Dendritic cell treated with granulocyte-macrophage colony-stimulating factor and Interleukin-4, amounts not matched to agents 40 ng/mL and 50 ng/mL, for 4 days (primary cell): ENCODE data around the gene RHAG.
"Not testable (repeated sequence)": the region's sequence is repeated elsewhere in the genome, so short reads cannot be mapped to it uniquely, and the experiment has no call there.

Source experiments
- H3K27ac Mint-ChIP-seq: one replicate; pipeline ENCODE4 v1.8.0; 2022; ENCODE audit warnings: mild to moderate bottlenecking, mixed read lengths
- H3K27me3 Mint-ChIP-seq: one replicate; pipeline ENCODE4 v1.8.0; 2022; ENCODE audit warnings: mild to moderate bottlenecking, mixed read lengths
- H3K36me3 Mint-ChIP-seq: one replicate; pipeline ENCODE4 v1.8.0; 2022; ENCODE audit warnings: low read depth, mixed read lengths
- H3K4me1 Mint-ChIP-seq: one replicate; pipeline ENCODE4 v1.8.0; 2022; ENCODE audit warnings: low read depth, mixed read lengths
- H3K4me3 Mint-ChIP-seq: one replicate; pipeline ENCODE4 v1.8.0; 2022; ENCODE audit warnings: mild to moderate bottlenecking, moderate library complexity, mixed read lengths
- H3K9me3 Mint-ChIP-seq: one replicate; pipeline ENCODE4 v1.8.0; 2022; ENCODE audit warnings: mixed read lengths
- intact Hi-C: fragments of 100-400 bp; cut with micrococcal nuclease; formaldehyde crosslinking; loops from one replicate; pipeline ENCODE4 v1.15.0; 2022

The RHAG gene

GRCh38 chr6:49636713-49637349 is at the start of gene RHAG:
Gene RHAG (minus strand): TSS chr6:49636839. CDS start chr6:49636812, 27 bp downstream.
- no peaks in the 10 kb centered on the region for H3K27me3 Mint-ChIP-seq
- intact Hi-C loops: no loop called here
- H3K4me3 Mint-ChIP-seq: no peak within 1 kb of the TSS
- no peaks in the 10 kb centered on the region for H3K9me3 Mint-ChIP-seq
- H3K4me1 Mint-ChIP-seq: no peaks in the 10 kb centered on the region
- H3K36me3 Mint-ChIP-seq: no peaks in the 10 kb centered on the region
- H3K27ac Mint-ChIP-seq: no peak within 1 kb of the TSS

DNA sequence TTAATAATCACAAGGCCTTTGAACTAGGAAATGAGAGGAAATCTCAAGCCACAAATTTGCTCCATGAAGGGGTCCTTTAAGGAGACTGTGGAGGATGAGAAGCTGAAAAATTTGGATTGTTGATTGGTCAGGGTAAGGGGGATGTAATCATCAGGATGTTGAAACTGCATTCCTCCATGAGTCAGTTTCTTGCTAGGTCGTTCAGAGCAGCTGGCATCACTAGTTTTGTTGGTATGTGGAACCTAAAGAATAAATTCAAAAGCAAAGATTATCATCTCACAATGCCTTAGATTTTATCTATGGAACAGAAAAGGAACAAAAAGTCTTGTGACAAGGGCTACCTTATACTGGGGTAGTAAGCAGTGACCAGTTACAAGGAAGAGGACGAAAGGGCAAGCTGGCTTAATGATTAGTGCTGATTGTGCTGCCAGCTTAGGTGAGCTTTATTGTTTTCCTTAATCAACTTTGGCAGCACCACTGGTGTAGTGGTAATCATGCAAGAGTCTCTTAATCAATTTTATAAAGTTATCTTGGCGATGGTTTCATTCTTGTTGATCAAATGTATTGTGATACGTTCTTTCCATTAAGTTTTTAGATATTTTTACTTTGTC is 40.1 kb upstream of the RHAG start:
- Mint-ChIP-seq H3K9me3 (peaks cover 8% of the 10 kb centered on the region), H3K27ac (no peak overlapping the region), H3K4me3 (no peak overlapping the region), H3K4me1 (no peaks in the 10 kb centered on the region), H3K27me3 (no peaks in the 10 kb centered on the region), H3K36me3 (no peaks in the 10 kb centered on the region)
- intact Hi-C loops: no loop called here

DNA sequence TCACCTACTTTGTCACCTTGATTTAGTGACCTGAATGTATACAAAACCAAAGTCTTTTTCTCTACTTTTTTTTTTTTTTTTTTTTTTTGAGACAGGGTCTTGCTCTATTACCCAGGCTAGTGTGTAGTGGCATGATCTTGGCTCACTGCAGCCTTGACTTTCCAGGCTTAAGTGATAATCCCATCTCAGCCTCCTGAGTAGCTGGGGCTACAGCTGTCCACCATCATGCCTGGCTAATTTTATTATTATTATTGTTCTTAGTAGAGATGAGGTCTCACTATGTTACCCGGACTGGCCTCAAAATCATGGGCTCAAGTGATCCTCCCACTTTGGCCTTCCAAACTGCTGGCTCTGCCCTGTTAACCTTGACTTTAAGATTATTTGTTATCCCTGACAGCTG is 39.2 kb upstream of the RHAG start:
- intact Hi-C loops: no loop called here
- Mint-ChIP-seq H3K27me3 (no peaks in the 10 kb centered on the region), H3K36me3 (no peaks in the 10 kb centered on the region), H3K27ac (no peak overlapping the region), H3K9me3 (peaks cover 11% of the 10 kb centered on the region), H3K4me1 (no peaks in the 10 kb centered on the region), H3K4me3 (no peak overlapping the region)

DNA sequence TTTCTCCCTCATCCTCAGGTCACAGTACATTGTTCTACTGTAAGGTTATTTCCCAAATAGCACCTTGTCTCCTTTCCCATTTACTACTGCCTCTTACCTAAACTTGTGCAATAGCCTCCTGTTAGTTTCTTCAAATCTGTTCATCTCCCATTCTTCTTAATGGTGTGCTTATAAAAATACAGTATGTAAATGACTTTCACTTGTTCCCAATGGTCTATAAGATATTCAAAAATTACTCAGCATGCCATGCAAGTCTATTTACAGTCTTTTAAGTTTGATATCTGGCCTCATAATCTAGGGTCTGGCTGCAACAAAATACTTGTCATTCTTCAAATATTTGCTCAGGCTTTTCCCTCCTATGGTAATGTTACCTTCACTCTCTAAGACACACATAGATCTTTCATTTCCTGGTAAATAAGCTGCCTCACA is 31.5 kb upstream of the RHAG start:
- Mint-ChIP-seq H3K36me3 (no peaks in the 10 kb centered on the region), H3K4me3 (no peak overlapping the region), H3K9me3 (peaks cover 19% of the 10 kb centered on the region), H3K27me3 (no peaks in the 10 kb centered on the region), H3K4me1 (peaks cover 5% of the 10 kb centered on the region), H3K27ac (no peak overlapping the region)
- intact Hi-C loops: no loop called here

DNA sequence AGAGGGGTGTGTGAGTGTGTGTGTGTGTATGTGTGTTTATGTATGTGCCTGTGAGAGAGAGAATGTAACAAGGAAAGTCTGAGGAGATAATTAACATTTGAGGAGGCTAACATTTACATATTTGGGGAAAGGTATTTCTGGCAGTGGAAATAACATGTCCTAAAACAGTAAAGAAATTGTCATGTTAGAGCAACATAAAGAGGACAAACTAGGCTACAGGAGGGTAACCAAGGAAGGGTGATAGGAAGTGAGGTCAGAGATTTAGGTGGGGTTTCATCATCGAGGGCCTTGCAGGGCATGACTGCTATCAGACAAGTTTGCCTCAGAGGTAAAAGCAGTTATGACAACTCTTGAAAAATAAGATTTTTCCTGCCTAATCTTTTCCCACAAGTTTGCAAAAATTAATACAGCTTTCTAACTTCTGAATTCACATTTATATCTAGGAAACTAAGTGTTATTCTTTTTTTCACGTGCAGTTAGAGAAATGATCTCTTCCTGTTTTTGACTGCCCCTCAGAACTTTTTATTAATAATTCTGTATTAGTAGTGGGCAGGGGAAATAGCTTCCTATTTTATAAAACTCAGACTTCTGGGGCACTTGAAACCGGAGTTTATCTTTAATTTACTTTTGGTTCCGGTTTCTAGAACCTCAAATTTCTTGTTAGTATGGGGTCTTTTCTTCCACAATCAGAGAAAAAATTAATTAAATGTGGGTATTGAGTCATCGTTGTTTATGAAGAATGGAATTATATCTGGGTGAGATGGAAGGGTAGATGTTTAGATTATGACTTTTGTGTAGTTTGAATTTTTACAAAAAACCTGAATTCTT is 30.5 kb upstream of the RHAG start:
- no peaks in the 10 kb centered on the region for H3K36me3 Mint-ChIP-seq
- intact Hi-C loops: no loop called here
- no peaks in the 10 kb centered on the region for H3K27me3 Mint-ChIP-seq
- H3K27ac Mint-ChIP-seq: no peak overlapping the region
- peaks cover 15% of the 10 kb centered on the region for H3K9me3 Mint-ChIP-seq
- H3K4me1 Mint-ChIP-seq: peaks cover 5% of the 10 kb centered on the region
- no peak overlapping the region for H3K4me3 Mint-ChIP-seq

GRCh38 chr6:49666480-49666879 is 29.8 kb upstream of the RHAG start:
- no peaks in the 10 kb centered on the region for H3K36me3 Mint-ChIP-seq
- intact Hi-C loops: no loop called here
- no peaks in the 10 kb centered on the region for H3K27me3 Mint-ChIP-seq
- peaks cover 9% of the 10 kb centered on the region for H3K9me3 Mint-ChIP-seq
- no peak overlapping the region for H3K27ac Mint-ChIP-seq
- H3K4me1 Mint-ChIP-seq: peaks cover 5% of the 10 kb centered on the region
- H3K4me3 Mint-ChIP-seq: no peak overlapping the region

- H3K36me3 Mint-ChIP-seq: no peaks in the 10 kb centered on the region
- intact Hi-C loops: no loop called here
- peaks cover 5% of the 10 kb centered on the region for H3K4me1 Mint-ChIP-seq
- peaks cover under 1% of the 10 kb centered on the region for H3K9me3 Mint-ChIP-seq
- no peak overlapping the region for H3K4me3 Mint-ChIP-seq
- H3K27me3 Mint-ChIP-seq: no peaks in the 10 kb centered on the region
- H3K27ac Mint-ChIP-seq: no peak overlapping the region
Measured at GRCh38 chr6:49664817-49665216, 28.2 kb upstream of the RHAG start.

DNA sequence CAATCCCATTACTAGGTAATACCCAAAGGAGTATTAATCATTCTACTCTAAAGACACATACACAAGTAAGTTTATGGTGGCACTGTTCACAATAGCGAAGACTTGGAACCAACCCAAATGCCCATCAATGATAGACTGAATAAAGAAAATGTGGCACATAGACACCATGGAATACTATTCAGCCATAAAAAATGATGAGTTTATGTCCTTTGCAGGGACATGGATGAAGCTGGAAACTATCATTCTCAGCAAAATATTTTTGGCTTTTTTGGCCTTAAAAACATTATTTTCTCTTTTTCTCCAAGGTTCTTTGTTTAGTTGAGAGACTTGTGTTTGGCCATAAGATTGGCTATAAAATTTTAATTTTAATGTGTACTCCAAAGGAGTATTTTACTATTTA is 27.4 kb upstream of the RHAG start:
- H3K9me3 Mint-ChIP-seq, intact Hi-C loops: not testable (repeated sequence)

DNA sequence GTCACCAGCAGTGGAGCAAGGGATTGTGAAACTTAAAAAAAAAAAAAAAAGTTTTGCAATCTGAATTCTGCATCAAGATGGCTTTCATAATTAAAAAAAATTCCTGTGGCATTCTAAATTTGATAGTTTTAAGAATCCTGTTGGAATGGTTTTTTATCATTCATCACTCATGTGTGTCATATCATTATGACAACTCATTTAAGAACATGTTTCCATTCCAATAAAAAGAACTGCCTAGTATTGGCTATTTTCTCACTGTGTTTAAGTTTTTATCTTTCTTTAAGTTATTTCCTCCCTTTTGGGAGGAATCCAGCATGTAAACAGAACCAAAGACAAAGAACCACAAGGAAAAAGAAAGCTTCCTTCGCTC is 26.2 kb upstream of the RHAG start:
- no peaks in the 10 kb centered on the region for H3K27me3 Mint-ChIP-seq
- peaks cover 5% of the 10 kb centered on the region for H3K4me1 Mint-ChIP-seq
- intact Hi-C loops: no loop called here
- H3K27ac Mint-ChIP-seq: no peak overlapping the region
- no peaks in the 10 kb centered on the region for H3K36me3 Mint-ChIP-seq
- no peak overlapping the region for H3K4me3 Mint-ChIP-seq
- no peaks in the 10 kb centered on the region for H3K9me3 Mint-ChIP-seq

More for the DNA sequence above, 27.4 kb upstream of the RHAG start:
- not testable (repeated sequence) for H3K4me1 Mint-ChIP-seq, H3K27me3 Mint-ChIP-seq, H3K4me3 Mint-ChIP-seq, H3K36me3 Mint-ChIP-seq, H3K27ac Mint-ChIP-seq

GRCh38 chr6:49662231-49662891 is 25.7 kb upstream of the RHAG start:
- no peak overlapping the region for H3K27ac Mint-ChIP-seq
- no peaks in the 10 kb centered on the region for H3K36me3 Mint-ChIP-seq
- peaks cover 5% of the 10 kb centered on the region for H3K4me1 Mint-ChIP-seq
- intact Hi-C loops: no loop called here
- H3K4me3 Mint-ChIP-seq: no peak overlapping the region
- H3K9me3 Mint-ChIP-seq: no peaks in the 10 kb centered on the region
- no peaks in the 10 kb centered on the region for H3K27me3 Mint-ChIP-seq

DNA sequence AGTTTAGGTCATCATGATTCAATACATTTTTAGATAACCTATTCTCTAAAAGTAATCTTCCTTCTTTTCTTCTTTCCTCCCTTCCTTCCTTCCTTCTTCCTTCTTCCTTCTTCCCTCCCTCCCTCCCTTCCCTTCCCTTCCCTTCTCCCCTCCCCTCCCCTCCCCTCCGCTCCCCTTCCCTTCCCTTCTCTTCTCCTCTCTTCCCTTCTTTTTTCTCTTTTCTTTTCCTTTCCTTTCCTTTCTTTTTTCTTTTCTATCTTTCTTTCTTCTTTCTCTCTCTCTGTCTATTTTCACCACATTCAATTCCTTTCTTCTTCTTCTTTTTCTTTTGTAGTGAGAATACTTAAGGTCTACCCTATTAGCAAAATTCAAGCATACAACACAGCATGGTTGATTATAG is 17.3 kb upstream of the RHAG start:
- H3K4me1 Mint-ChIP-seq: no peaks in the 10 kb centered on the region
- no peaks in the 10 kb centered on the region for H3K27me3 Mint-ChIP-seq
- no peak overlapping the region for H3K4me3 Mint-ChIP-seq
- intact Hi-C loops: no loop called here
- H3K36me3 Mint-ChIP-seq: no peaks in the 10 kb centered on the region
- H3K9me3 Mint-ChIP-seq: no peaks in the 10 kb centered on the region
- H3K27ac Mint-ChIP-seq: no peak overlapping the region

DNA sequence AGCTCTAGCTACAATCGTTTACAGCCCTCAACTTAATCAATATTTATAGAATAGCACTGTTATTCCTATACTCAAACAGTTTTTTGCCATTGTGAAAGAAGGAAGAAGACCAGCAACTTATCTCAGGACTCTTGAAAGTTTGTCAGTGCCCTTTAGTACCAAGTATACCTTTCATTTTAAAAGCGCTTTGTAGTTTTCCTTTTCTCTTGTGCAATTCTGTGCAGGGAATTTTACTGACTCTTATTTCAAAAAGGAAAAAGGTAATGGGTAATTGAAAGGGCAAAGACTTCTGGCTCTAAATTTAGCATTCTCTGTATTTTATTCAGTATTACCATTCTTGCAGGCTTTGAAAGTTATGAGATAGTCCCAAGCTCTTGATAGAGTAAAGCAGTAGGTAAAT is 16.8 kb upstream of the RHAG start:
- intact Hi-C loops: no loop called here
- H3K27ac Mint-ChIP-seq: no peak overlapping the region
- H3K9me3 Mint-ChIP-seq: no peaks in the 10 kb centered on the region

DNA sequence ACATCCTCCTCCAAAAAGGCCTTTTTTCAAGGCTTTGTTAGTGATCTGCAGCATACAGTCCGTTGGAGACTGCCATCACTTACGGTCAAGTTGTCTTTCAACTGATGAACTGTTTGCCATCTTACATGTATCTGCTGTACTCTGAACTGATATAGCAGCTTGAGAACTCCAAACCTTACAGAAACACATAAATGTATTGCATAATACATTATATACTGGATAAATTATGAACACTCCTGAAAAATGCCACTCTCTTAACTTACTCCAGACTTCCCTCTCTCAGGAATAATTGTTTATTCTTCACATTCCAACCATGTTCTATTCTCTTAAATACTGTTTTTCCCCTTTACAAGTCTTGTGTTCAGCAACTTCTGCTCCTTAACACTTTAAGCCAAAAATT is 14.6 kb upstream of the RHAG start:
- Mint-ChIP-seq H3K27ac (no peak overlapping the region), H3K27me3 (no peaks in the 10 kb centered on the region), H3K9me3 (no peaks in the 10 kb centered on the region), H3K4me3 (no peak overlapping the region), H3K4me1 (no peaks in the 10 kb centered on the region), H3K36me3 (no peaks in the 10 kb centered on the region)
- intact Hi-C loops: no loop called here

More for the DNA sequence above, 16.8 kb upstream of the RHAG start:
- Mint-ChIP-seq H3K27me3 (no peaks in the 10 kb centered on the region), H3K36me3 (no peaks in the 10 kb centered on the region), H3K4me3 (no peak overlapping the region), H3K4me1 (no peaks in the 10 kb centered on the region)

DNA sequence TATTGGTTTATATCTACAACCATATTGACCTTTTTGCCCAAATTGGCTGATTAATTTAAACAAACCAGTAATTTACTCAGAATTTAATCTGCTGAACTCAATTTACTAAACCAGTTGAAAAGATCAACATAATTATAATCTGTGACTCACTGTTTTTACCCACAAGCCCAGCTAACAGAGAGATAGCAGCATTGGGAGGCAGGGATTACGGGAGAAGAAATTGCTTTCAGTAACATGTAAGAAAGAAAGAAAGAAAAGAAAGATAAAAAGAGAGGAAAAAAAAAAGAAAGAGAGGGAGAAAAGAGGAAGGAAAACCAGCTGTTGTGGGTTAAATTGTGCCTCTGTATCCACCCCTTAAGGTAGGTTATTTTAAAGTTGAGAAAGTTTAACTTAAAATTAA is 13.3 kb upstream of the RHAG start:
- no peaks in the 10 kb centered on the region for H3K9me3 Mint-ChIP-seq
- H3K4me3 Mint-ChIP-seq: no peak overlapping the region
- H3K4me1 Mint-ChIP-seq: no peaks in the 10 kb centered on the region
- H3K27ac Mint-ChIP-seq: no peak overlapping the region
- H3K27me3 Mint-ChIP-seq: no peaks in the 10 kb centered on the region
- no peaks in the 10 kb centered on the region for H3K36me3 Mint-ChIP-seq
- intact Hi-C loops: no loop called here
